ENCODE results near the gene RIT2. TPM values are rescaled to one million over a fixed set of nuclear protein-coding genes. Genes with fewer than 3 reads are reported as not detected.

Gene RIT2
- total and polyA plus RNA-seq, 5 donors from 2014 or later: not detected

GRCh38 chr18:43009674-43010073 lies 105.8 kb downstream of the RIT2 start:
- Histone ChIP-seq H3K27ac (ENCODE audit: insufficient read depth, low read length, poor library complexity, severe bottlenecking) (no peak overlapping the region), H3K27me3 (ENCODE audit: control insufficient read depth, insufficient read depth, low read length) (no peaks in the 10 kb centered on the region), H3K9me3 (ENCODE audit: control insufficient read depth in 2 of 2, low read length in 2 of 2) (no peaks in the 10 kb centered on the region), H3K4me3 (ENCODE audit: low read depth, low read length) (no peak overlapping the region), H3K36me3 (ENCODE audit: control insufficient read depth, insufficient read depth, low read length) (no peaks in the 10 kb centered on the region), H3K4me1 (ENCODE audit: control insufficient read depth, insufficient read depth, low read length, poor library complexity, severe bottlenecking) (no peaks in the 10 kb centered on the region)
- no peak overlapping the region for H3K4me3 Mint-ChIP-seq
- no peaks in the 10 kb centered on the region for H3K36me3 Mint-ChIP-seq
- ATAC-seq (ENCODE audit: low read depth in 2 of 2) (no peak), DNase-seq (no peak)
- no peaks in the 10 kb centered on the region for H3K4me1 Mint-ChIP-seq
- no peak overlapping the region for H3K27ac Mint-ChIP-seq
- H3K27me3 Mint-ChIP-seq: no peaks in the 10 kb centered on the region
- H3K9me3 Mint-ChIP-seq: peaks cover 0 to 9% (median 0%) of the 10 kb centered on the region in 7 donors

GRCh38 chr18:43007365-43007764 lies 108.1 kb downstream of the RIT2 start:
- Histone ChIP-seq H3K27ac (ENCODE audit: insufficient read depth, low read length, poor library complexity, severe bottlenecking) (no peak overlapping the region), H3K36me3 (ENCODE audit: control insufficient read depth, insufficient read depth, low read length) (no peaks in the 10 kb centered on the region), H3K9me3 (ENCODE audit: control insufficient read depth in 2 of 2, low read length in 2 of 2) (peaks cover 0 to 3% of the 10 kb centered on the region in 2 experiments), H3K27me3 (ENCODE audit: control insufficient read depth, insufficient read depth, low read length) (no peaks in the 10 kb centered on the region), H3K4me1 (ENCODE audit: control insufficient read depth, insufficient read depth, low read length, poor library complexity, severe bottlenecking) (no peaks in the 10 kb centered on the region), H3K4me3 (ENCODE audit: low read depth, low read length) (no peak overlapping the region)
- H3K27ac Mint-ChIP-seq: no peak overlapping the region
- H3K27me3 Mint-ChIP-seq: no peaks in the 10 kb centered on the region
- H3K9me3 Mint-ChIP-seq: peaks cover 0 to 7% (median 2%) of the 10 kb centered on the region in 7 donors
- H3K4me3 Mint-ChIP-seq: no peak overlapping the region
- no peaks in the 10 kb centered on the region for H3K4me1 Mint-ChIP-seq
- no peaks in the 10 kb centered on the region for H3K36me3 Mint-ChIP-seq
- no peak for DNase-seq
- ATAC-seq (ENCODE audit: low read depth in 2 of 2): no peak

GRCh38 chr18:43004421-43004820 lies 111.1 kb downstream of the RIT2 start:
- no peaks in the 10 kb centered on the region for H3K27me3 ChIP-seq (ENCODE audit: control insufficient read depth, insufficient read depth, low read length)
- H3K36me3 ChIP-seq (ENCODE audit: control insufficient read depth, insufficient read depth, low read length): no peaks in the 10 kb centered on the region
- DNase-seq (no peak), ATAC-seq (ENCODE audit: low read depth in 2 of 2) (no peak)
- peaks cover 0 to 12% (median 3%) of the 10 kb centered on the region in 7 donors for H3K9me3 Mint-ChIP-seq
- H3K4me1 ChIP-seq (ENCODE audit: control insufficient read depth, insufficient read depth, low read length, poor library complexity, severe bottlenecking): no peaks in the 10 kb centered on the region
- no peaks in the 10 kb centered on the region for H3K27me3 Mint-ChIP-seq
- H3K9me3 ChIP-seq (ENCODE audit: control insufficient read depth in 2 of 2, low read length in 2 of 2): peaks cover 0 to 3% of the 10 kb centered on the region in 2 experiments
- no peak overlapping the region for H3K4me3 ChIP-seq (ENCODE audit: low read depth, low read length)
- no peaks in the 10 kb centered on the region for H3K36me3 Mint-ChIP-seq
- H3K27ac Mint-ChIP-seq: no peak overlapping the region
- no peak overlapping the region for H3K4me3 Mint-ChIP-seq
- H3K27ac ChIP-seq (ENCODE audit: insufficient read depth, low read length, poor library complexity, severe bottlenecking): no peak overlapping the region
- no peaks in the 10 kb centered on the region for H3K4me1 Mint-ChIP-seq

GRCh38 chr18:43001821-43002220 lies 113.7 kb downstream of the RIT2 start:
- H3K4me3 Mint-ChIP-seq: no peak overlapping the region
- DNase-seq (no peak), ATAC-seq (ENCODE audit: low read depth in 2 of 2) (no peak)
- H3K9me3 Mint-ChIP-seq: peaks cover 2 to 15% (median 5%) of the 10 kb centered on the region in 7 donors
- no peaks in the 10 kb centered on the region for H3K27me3 Mint-ChIP-seq
- no peaks in the 10 kb centered on the region for H3K4me1 Mint-ChIP-seq
- Histone ChIP-seq H3K4me3 (ENCODE audit: low read depth, low read length) (no peak overlapping the region), H3K27me3 (ENCODE audit: control insufficient read depth, insufficient read depth, low read length) (no peaks in the 10 kb centered on the region), H3K36me3 (ENCODE audit: control insufficient read depth, insufficient read depth, low read length) (no peaks in the 10 kb centered on the region), H3K9me3 (ENCODE audit: control insufficient read depth in 2 of 2, low read length in 2 of 2) (peaks cover 0 to 3% of the 10 kb centered on the region in 2 experiments), H3K27ac (ENCODE audit: insufficient read depth, low read length, poor library complexity, severe bottlenecking) (no peak overlapping the region), H3K4me1 (ENCODE audit: control insufficient read depth, insufficient read depth, low read length, poor library complexity, severe bottlenecking) (no peaks in the 10 kb centered on the region)
- H3K27ac Mint-ChIP-seq: no peak overlapping the region
- no peaks in the 10 kb centered on the region for H3K36me3 Mint-ChIP-seq

GRCh38 chr18:42996824-42997223 lies 118.7 kb downstream of the RIT2 start:
- no peaks in the 10 kb centered on the region for H3K27me3 ChIP-seq (ENCODE audit: control insufficient read depth, insufficient read depth, low read length)
- no peaks in the 10 kb centered on the region for H3K4me1 Mint-ChIP-seq

GRCh38 chr18:42980426-42980825 lies 135.1 kb downstream of the RIT2 start:
- ATAC-seq (ENCODE audit: low read depth in 2 of 2) (no peak), DNase-seq (no peak)
- Mint-ChIP-seq H3K4me1 (no peaks in the 10 kb centered on the region), H3K4me3 (no peak overlapping the region), H3K36me3 (no peaks in the 10 kb centered on the region), H3K27ac (no peak overlapping the region), H3K27me3 (no peaks in the 10 kb centered on the region), H3K9me3 (peaks cover 0 to 11% (median 2%) of the 10 kb centered on the region in 7 donors)
- no peaks in the 10 kb centered on the region for H3K9me3 ChIP-seq (ENCODE audit: control insufficient read depth in 2 of 2, low read length in 2 of 2)
- H3K27ac ChIP-seq (ENCODE audit: insufficient read depth, low read length, poor library complexity, severe bottlenecking): no peak overlapping the region
- no peaks in the 10 kb centered on the region for H3K36me3 ChIP-seq (ENCODE audit: control insufficient read depth, insufficient read depth, low read length)
- no peaks in the 10 kb centered on the region for H3K4me1 ChIP-seq (ENCODE audit: control insufficient read depth, insufficient read depth, low read length, poor library complexity, severe bottlenecking)
- H3K4me3 ChIP-seq (ENCODE audit: low read depth, low read length): no peak overlapping the region
- no peaks in the 10 kb centered on the region for H3K27me3 ChIP-seq (ENCODE audit: control insufficient read depth, insufficient read depth, low read length)

More at GRCh38 chr18:42996824-42997223, 118.7 kb downstream of the RIT2 start:
- DNase-seq (no peak), ATAC-seq (ENCODE audit: low read depth in 2 of 2) (no peak)
- Mint-ChIP-seq H3K27ac (no peak overlapping the region), H3K27me3 (no peaks in the 10 kb centered on the region), H3K9me3 (peaks cover 2 to 18% (median 4%) of the 10 kb centered on the region in 7 donors), H3K36me3 (no peaks in the 10 kb centered on the region), H3K4me3 (no peak overlapping the region)
- H3K4me3 ChIP-seq (ENCODE audit: low read depth, low read length): no peak overlapping the region
- no peak overlapping the region for H3K27ac ChIP-seq (ENCODE audit: insufficient read depth, low read length, poor library complexity, severe bottlenecking)
- H3K36me3 ChIP-seq (ENCODE audit: control insufficient read depth, insufficient read depth, low read length): no peaks in the 10 kb centered on the region
- no peaks in the 10 kb centered on the region for H3K9me3 ChIP-seq (ENCODE audit: control insufficient read depth in 2 of 2, low read length in 2 of 2)
- no peaks in the 10 kb centered on the region for H3K4me1 ChIP-seq (ENCODE audit: control insufficient read depth, insufficient read depth, low read length, poor library complexity, severe bottlenecking)

- H3K9me3 ChIP-seq (ENCODE audit: control insufficient read depth in 2 of 2, low read length in 2 of 2): no peaks in the 10 kb centered on the region
- DNase-seq: no peak
- no peak overlapping the region for H3K4me3 Mint-ChIP-seq
Observed at GRCh38 chr18:42977982-42978637, 137.4 kb downstream of the RIT2 start.

More at GRCh38 chr18:42977982-42978637, 137.4 kb downstream of the RIT2 start:
- no peaks in the 10 kb centered on the region for H3K36me3 ChIP-seq (ENCODE audit: control insufficient read depth, insufficient read depth, low read length)
- no peaks in the 10 kb centered on the region for H3K36me3 Mint-ChIP-seq
- ATAC-seq (ENCODE audit: low read depth in 2 of 2): no peak
- H3K4me1 Mint-ChIP-seq: no peaks in the 10 kb centered on the region
- H3K4me1 ChIP-seq (ENCODE audit: control insufficient read depth, insufficient read depth, low read length, poor library complexity, severe bottlenecking): no peaks in the 10 kb centered on the region
- no peaks in the 10 kb centered on the region for H3K27me3 ChIP-seq (ENCODE audit: control insufficient read depth, insufficient read depth, low read length)
- H3K9me3 Mint-ChIP-seq: peaks cover 0 to 16% (median 5%) of the 10 kb centered on the region in 7 donors
- H3K27me3 Mint-ChIP-seq: no peaks in the 10 kb centered on the region
- H3K27ac Mint-ChIP-seq: no peak overlapping the region
- no peak overlapping the region for H3K27ac ChIP-seq (ENCODE audit: insufficient read depth, low read length, poor library complexity, severe bottlenecking)
- no peak overlapping the region for H3K4me3 ChIP-seq (ENCODE audit: low read depth, low read length)
